HEK293 (cell line): Measurements from ENCODE around the gene CD151.

ENCODE experiments used
- BCL11B ChIP-seq: fragments of 450-650 bp; formaldehyde crosslinking; IDR thresholded peaks from 2 replicates; pipeline ENCODE4 v1.5.1; 2016; ENCODE audit warnings: low read depth, missing biosample characterization, missing genetic modification characterization
- EGR2 ChIP-seq: fragments of 450-650 bp; formaldehyde crosslinking; IDR thresholded peaks from 2 replicates; pipeline ENCODE4 v1.5.1; 2016; ENCODE audit warnings: low read depth, missing biosample characterization, missing genetic modification characterization
- GLIS1 ChIP-seq: fragments of 450-650 bp; formaldehyde crosslinking; IDR thresholded peaks from 2 replicates; pipeline ENCODE4 v1.5.1; 2016; ENCODE audit warnings: missing biosample characterization, missing genetic modification characterization
- HOXC10 ChIP-seq: sonication (generic); formaldehyde crosslinking; IDR thresholded peaks from 2 replicates; pipeline ENCODE4 v1.8.1; 2023; ENCODE audit warnings: mild to moderate bottlenecking, missing genetic modification reagents
- PRDM1 ChIP-seq: fragments of 450-650 bp; formaldehyde crosslinking; IDR thresholded peaks from 2 replicates; pipeline ENCODE4; 2016; ENCODE audit warnings: missing biosample characterization, missing genetic modification characterization
- PRDM6 ChIP-seq: fragments of 450-650 bp; formaldehyde crosslinking; IDR thresholded peaks from 2 replicates; pipeline ENCODE4 v1.5.1; 2017; ENCODE audit warnings: missing biosample characterization, missing genetic modification characterization
- SP2 ChIP-seq: fragments of 450-650 bp; formaldehyde crosslinking; IDR thresholded peaks from 2 replicates; pipeline ENCODE4 v1.5.1; 2016; ENCODE audit warnings: missing biosample characterization, missing genetic modification characterization
- YY2 ChIP-seq: fragments of 450-650 bp; formaldehyde crosslinking; IDR thresholded peaks from 2 replicates; pipeline ENCODE4 v1.5.1; 2016; ENCODE audit warnings: missing biosample characterization, missing genetic modification characterization
- ZBTB8A ChIP-seq: fragments of 450-650 bp; formaldehyde crosslinking; IDR thresholded peaks from 2 replicates; pipeline ENCODE4 v1.5.1; 2016; ENCODE audit warnings: missing biosample characterization, missing genetic modification characterization
- ZEB2 ChIP-seq: fragments of 450-650 bp; formaldehyde crosslinking; IDR thresholded peaks from 2 replicates; pipeline ENCODE4 v1.5.1; 2016; ENCODE audit warnings: missing biosample characterization, missing genetic modification characterization
- ZFP41 ChIP-seq: fragments of 450-650 bp; formaldehyde crosslinking; IDR thresholded peaks from 2 replicates; pipeline ENCODE4 v1.5.1; 2016; ENCODE audit warnings: missing biosample characterization, missing genetic modification characterization, borderline replicate concordance
- ZNF2 ChIP-seq: fragments of 450-650 bp; formaldehyde crosslinking; IDR thresholded peaks from 2 replicates; pipeline ENCODE4 v1.5.1; 2016; ENCODE audit warnings: missing biosample characterization, missing genetic modification characterization
- ZNF335 ChIP-seq: fragments of 450-650 bp; formaldehyde crosslinking; conservative IDR thresholded peaks from 2 replicates; pipeline ENCODE4 v1.5.1; 2016; ENCODE audit warnings: missing biosample characterization, missing genetic modification characterization
- ZNF391 ChIP-seq: fragments of 450-650 bp; formaldehyde crosslinking; IDR thresholded peaks from 2 replicates; pipeline ENCODE4 v1.5.1; 2016; ENCODE audit warnings: low read depth, missing biosample characterization, missing genetic modification characterization, borderline replicate concordance
- ZNF423 ChIP-seq: fragments of 450-650 bp; formaldehyde crosslinking; IDR thresholded peaks from 2 replicates; pipeline ENCODE4 v1.5.1; 2016; ENCODE audit warnings: missing biosample characterization, missing genetic modification characterization
- ZNF530 ChIP-seq: fragments of 450-650 bp; formaldehyde crosslinking; IDR thresholded peaks from 2 replicates; pipeline ENCODE4 v1.5.1; 2016; ENCODE audit warnings: low read depth, missing biosample characterization, missing genetic modification characterization
- ZNF600 ChIP-seq: fragments of 450-650 bp; formaldehyde crosslinking; IDR thresholded peaks from 2 replicates; pipeline ENCODE4 v1.5.1; 2016; ENCODE audit warnings: missing biosample characterization, missing genetic modification characterization
- ZNF777 ChIP-seq: fragments of 450-650 bp; formaldehyde crosslinking; IDR thresholded peaks from 2 replicates; pipeline ENCODE4 v1.5.1; 2017; ENCODE audit warnings: missing biosample characterization, missing genetic modification characterization, borderline replicate concordance
- ZNF830 ChIP-seq: fragments of 450-650 bp; IDR thresholded peaks from 2 replicates; pipeline ENCODE4 v1.5.0; 2018; ENCODE audit warnings: missing biosample characterization, missing genetic modification characterization, low read depth, mild to moderate bottlenecking, moderate library complexity
- ZSCAN30 ChIP-seq: fragments of 450-650 bp; IDR thresholded peaks from 2 replicates; pipeline ENCODE4 v1.5.1; 2018; ENCODE audit warnings: missing biosample characterization, mild to moderate bottlenecking, missing genetic modification characterization, moderate library complexity
- TF ChIP-seq, protein P1 (sequence below): fragments of 450-650 bp; formaldehyde crosslinking; IDR thresholded peaks from 2 replicates; pipeline ENCODE4 v1.5.1; 2017; ENCODE audit warnings: missing biosample characterization, mild to moderate bottlenecking, missing genetic modification characterization, moderate library complexity
- TF ChIP-seq, protein P2 (sequence below): fragments of 450-650 bp; formaldehyde crosslinking; IDR thresholded peaks from 2 replicates; pipeline ENCODE4 v1.5.1; 2017; ENCODE audit warnings: missing biosample characterization, missing genetic modification characterization
- TF ChIP-seq, protein P3 (sequence below): fragments of 450-650 bp; formaldehyde crosslinking; IDR thresholded peaks from 2 replicates; pipeline ENCODE4 v1.5.1; 2016; ENCODE audit warnings: missing biosample characterization, missing genetic modification characterization

The CD151 gene

GRCh38 chr11:819943-820649 lies 12.7 kb upstream of the CD151 start (continued):
- no peak for TF ChIP-seq ZSCAN30
- TF ChIP-seq ZFP41 (tag by site-specific recombination) = no peak
- TF ChIP-seq PRDM6 (tag by site-specific recombination) = no peak
- TF ChIP-seq, protein P1, sequence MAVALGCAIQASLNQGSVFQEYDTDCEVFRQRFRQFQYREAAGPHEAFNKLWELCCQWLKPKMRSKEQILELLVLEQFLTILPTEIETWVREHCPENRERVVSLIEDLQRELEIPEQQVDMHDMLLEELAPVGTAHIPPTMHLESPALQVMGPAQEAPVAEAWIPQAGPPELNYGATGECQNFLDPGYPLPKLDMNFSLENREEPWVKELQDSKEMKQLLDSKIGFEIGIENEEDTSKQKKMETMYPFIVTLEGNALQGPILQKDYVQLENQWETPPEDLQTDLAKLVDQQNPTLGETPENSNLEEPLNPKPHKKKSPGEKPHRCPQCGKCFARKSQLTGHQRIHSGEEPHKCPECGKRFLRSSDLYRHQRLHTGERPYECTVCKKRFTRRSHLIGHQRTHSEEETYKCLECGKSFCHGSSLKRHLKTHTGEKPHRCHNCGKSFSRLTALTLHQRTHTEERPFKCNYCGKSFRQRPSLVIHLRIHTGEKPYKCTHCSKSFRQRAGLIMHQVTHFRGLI (tag by site-specific recombination) = no peak
- TF ChIP-seq ZBTB8A (tag by site-specific recombination) = peak; percentile 88
- TF ChIP-seq GLIS1 (tag by site-specific recombination) = no peak
- TF ChIP-seq ZNF830 (tag by site-specific recombination) = no peak
- TF ChIP-seq HOXC10 (CRISPR knock-in tag) = no peak
- TF ChIP-seq ZNF777 (tag by site-specific recombination) = no peak
- TF ChIP-seq, protein P2, sequence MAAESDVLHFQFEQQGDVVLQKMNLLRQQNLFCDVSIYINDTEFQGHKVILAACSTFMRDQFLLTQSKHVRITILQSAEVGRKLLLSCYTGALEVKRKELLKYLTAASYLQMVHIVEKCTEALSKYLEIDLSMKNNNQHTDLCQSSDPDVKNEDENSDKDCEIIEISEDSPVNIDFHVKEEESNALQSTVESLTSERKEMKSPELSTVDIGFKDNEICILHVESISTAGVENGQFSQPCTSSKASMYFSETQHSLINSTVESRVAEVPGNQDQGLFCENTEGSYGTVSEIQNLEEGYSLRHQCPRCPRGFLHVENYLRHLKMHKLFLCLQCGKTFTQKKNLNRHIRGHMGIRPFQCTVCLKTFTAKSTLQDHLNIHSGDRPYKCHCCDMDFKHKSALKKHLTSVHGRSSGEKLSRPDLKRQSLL (tag by site-specific recombination) = no peak
- TF ChIP-seq ZNF391 (tag by site-specific recombination) = no peak
- 0 out of 2 replicates have a peak, but pooled peaks have one; percentile 23 for TF ChIP-seq ZEB2 (tag by site-specific recombination)
- TF ChIP-seq ZNF423 = 0 out of 2 replicates have a peak, but pooled peaks have one; percentile 21
- TF ChIP-seq BCL11B (tag by site-specific recombination) = no peak
- TF ChIP-seq ZNF335 (tag by site-specific recombination) = peak; percentile 97
- no peak for TF ChIP-seq YY2
- TF ChIP-seq ZNF600 (tag by site-specific recombination) = peak; percentile 17; the same call in 1 of the 2 replicates
- TF ChIP-seq SP2 (tag by site-specific recombination) = peak; percentile 93
- 0 out of 2 replicates have a peak, but pooled peaks have one; percentile 18 for TF ChIP-seq EGR2
- TF ChIP-seq ZNF530 (tag by site-specific recombination) = no peak
- TF ChIP-seq ZNF2 (tag by site-specific recombination) = no peak
- TF ChIP-seq, protein P3, sequence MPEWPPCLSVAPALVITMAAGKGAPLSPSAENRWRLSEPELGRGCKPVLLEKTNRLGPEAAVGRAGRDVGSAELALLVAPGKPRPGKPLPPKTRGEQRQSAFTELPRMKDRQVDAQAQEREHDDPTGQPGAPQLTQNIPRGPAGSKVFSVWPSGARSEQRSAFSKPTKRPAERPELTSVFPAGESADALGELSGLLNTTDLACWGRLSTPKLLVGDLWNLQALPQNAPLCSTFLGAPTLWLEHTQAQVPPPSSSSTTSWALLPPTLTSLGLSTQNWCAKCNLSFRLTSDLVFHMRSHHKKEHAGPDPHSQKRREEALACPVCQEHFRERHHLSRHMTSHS (tag by site-specific recombination) = no peak
- no peak for TF ChIP-seq PRDM1 (tag by site-specific recombination)
- TF ChIP-seq, all 188 proteins: peak for 14
